ENCODE data around the gene CXCL14.

CXCL14 gene

GRCh38 chr5:135578685-135579341 lies at the start of gene CXCL14:
Gene CXCL14, minus strand, starts transcription at chr5:135578991. Its CDS starts 213 bp downstream, at chr5:135578778.
- DNase-seq (ENCODE audit: low spot score), result no peak

GRCh38 chr5:135626636-135627035 lies 47.8 kb upstream of the CXCL14 start:
- TF ChIP-seq CTCF (IDR thresholded peaks at IDR 0.05; ENCODE audit: extremely low read depth, missing control alignments), result no peak
- DNase-seq (ENCODE audit: low spot score), result no peak

More at GRCh38 chr5:135578685-135579341, at the start of gene CXCL14:
- TF ChIP-seq CTCF (IDR thresholded peaks at IDR 0.05; ENCODE audit: extremely low read depth, missing control alignments), result no peak

DNA sequence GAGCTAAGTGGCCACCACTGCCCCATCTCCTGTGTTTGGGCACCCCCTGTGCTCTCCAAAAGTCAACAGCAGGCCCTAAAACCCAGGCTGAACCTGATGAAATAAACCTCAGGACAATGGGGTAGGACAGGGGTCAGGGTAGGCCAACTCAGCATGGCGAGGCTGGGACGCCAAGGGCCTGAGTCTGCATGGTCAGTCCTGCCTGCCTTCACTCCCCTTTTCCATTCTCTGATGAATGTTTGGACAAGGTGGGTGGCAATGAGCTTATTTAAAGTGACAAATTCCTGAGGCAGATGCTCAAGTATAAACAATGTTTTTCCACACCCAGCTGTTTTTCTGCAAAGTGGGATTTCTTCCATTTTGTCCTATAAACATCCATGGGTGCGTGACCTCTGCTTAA lies 47.2 kb upstream of the CXCL14 start:
- TF ChIP-seq CTCF (IDR thresholded peaks at IDR 0.05; ENCODE audit: extremely low read depth, missing control alignments), result no peak

DNA sequence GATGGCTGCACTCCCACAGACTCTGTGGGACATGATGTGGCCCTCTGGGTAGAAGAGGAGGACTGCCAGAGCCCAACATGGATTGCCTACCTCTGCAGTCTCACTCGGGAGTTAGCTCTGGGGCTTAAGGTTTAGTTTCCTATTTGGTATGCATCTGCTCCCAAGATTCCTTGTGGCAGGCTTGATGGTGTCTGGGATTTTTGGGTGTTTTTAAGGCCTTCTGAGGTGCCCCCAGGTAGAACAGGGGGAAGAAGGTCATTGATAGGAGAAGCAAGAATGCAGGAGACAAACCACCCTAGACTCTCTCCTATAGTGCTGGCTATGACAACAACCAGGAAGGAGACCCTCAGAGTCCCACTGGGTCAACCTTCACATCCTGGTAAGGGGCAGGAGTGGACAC lies 46.7 kb upstream of the CXCL14 start:
- TF ChIP-seq CTCF (IDR thresholded peaks at IDR 0.05; ENCODE audit: extremely low read depth, missing control alignments), result no peak
- DNase-seq (ENCODE audit: low spot score), result no peak

More for the DNA sequence above, 47.2 kb upstream of the CXCL14 start:
- no peak for DNase-seq (ENCODE audit: low spot score)

GRCh38 chr5:135625061-135625460 lies 46.3 kb upstream of the CXCL14 start:
- no peak for DNase-seq (ENCODE audit: low spot score)
- TF ChIP-seq CTCF (IDR thresholded peaks at IDR 0.05; ENCODE audit: extremely low read depth, missing control alignments), result no peak

DNA sequence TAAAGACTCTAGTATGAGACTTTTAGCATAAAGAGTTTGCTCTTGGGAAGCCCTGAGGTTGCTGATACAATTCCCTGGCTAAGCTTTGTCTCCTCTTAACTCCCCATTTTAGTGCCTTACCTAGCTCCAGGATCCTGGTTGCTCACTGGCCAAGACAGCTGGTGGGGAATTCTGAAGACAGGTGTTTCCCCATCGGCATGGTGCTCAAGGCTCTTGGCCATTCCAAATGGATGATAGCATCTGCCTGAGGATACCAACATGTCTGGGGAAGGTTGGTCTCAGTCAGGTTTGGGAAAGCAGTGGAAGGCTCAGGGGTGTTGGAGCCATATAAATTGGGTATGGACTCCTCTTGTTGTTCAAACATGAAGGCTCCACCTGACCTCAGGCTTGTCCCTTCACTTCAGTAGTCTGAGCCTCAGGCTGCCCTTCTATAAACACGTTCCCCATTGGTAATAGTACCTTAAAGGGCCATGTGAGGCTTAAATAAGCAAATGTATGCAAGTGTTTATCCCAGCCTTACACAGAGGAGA lies 44.5 kb upstream of the CXCL14 start:
- no peak for DNase-seq (ENCODE audit: low spot score)
- TF ChIP-seq CTCF (IDR thresholded peaks at IDR 0.05; ENCODE audit: extremely low read depth, missing control alignments), result no peak

DNA sequence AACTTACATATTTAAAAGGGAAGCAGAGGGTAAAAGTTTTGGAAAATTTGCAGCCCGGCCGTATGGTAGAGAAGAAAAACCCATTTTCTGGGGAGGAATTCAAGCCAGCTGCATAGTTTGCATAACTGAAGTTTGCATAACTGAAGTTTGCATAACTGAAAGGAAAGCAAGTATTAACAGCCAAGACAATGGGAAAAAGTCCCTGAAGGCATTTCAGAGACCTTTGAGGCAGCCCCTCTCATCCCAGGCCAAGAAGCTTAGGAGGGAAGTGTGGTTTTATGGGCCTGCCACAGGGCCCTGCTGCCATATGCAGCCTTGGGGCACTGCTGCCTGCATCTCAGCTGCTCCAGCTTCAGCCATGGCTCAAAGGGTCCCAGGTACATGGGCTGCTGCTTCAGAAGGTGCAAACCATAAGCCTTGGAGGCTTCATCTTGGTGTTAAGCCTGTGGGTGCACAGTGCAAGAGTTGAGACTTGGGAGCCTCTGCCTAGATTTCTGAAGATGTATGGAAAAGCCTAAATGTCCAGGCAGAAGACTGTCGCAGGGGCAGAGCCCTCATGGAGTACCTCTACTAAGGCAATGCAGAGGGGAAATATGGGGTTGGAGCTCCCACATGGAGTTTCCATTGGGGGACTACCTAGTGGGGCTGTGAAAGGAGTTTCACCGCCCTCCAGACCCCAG lies 36.9 kb upstream of the CXCL14 start:
- TF ChIP-seq CTCF (IDR thresholded peaks at IDR 0.05; ENCODE audit: extremely low read depth, missing control alignments), result no peak
- DNase-seq (ENCODE audit: low spot score), result no peak

Measured in GM20000 (cell line).